NCI-H1930 (cell line): ENCODE measurements around the gene KIAA0753.
A peak's percentile ranks its signal among the peaks of the same experiment; 100 is the strongest.

ENCODE experiments used
- DNase-seq, 2 experiments: peaks; one replicate each; lab custom pipeline; 2025; lab: John Stamatoyannopoulos, UW

KIAA0753 gene

GRCh38 chr17:6641247-6641863 lies 844 bp upstream of the KIAA0753 start:
- DNase-seq, result no peak

- DNase-seq, result no peak
Observed at GRCh38 chr17:6639586-6640535, 650 bp downstream of the KIAA0753 start.

- no peak for DNase-seq
Observed at GRCh38 chr17:6639014-6639585, 1.4 kb downstream of the KIAA0753 start.

GRCh38 chr17:6638046-6638908 lies 2.2 kb downstream of the KIAA0753 start:
- no peak for DNase-seq

GRCh38 chr17:6637458-6637840 lies 3.1 kb downstream of the KIAA0753 start:
- DNase-seq, result no peak

GRCh38 chr17:6636616-6637457 lies 3.7 kb downstream of the KIAA0753 start:
- DNase-seq, result no peak

- no peak for DNase-seq
Observed at GRCh38 chr17:6636105-6636504, 4.4 kb downstream of the KIAA0753 start.

GRCh38 chr17:6633263-6633662 lies 7.2 kb downstream of the KIAA0753 start:
- DNase-seq, result no peak

GRCh38 chr17:6632530-6632929 lies 8.0 kb downstream of the KIAA0753 start:
- no peak for DNase-seq

GRCh38 chr17:6630390-6630789 lies 10.1 kb downstream of the KIAA0753 start:
- no peak for DNase-seq

- no peak for DNase-seq
Observed at GRCh38 chr17:6627019-6627418, 13.5 kb downstream of the KIAA0753 start.

- DNase-seq, result no peak
Observed at GRCh38 chr17:6626616-6627015, 13.9 kb downstream of the KIAA0753 start.

GRCh38 chr17:6623941-6624340 lies 16.6 kb downstream of the KIAA0753 start:
- DNase-seq, result no peak

GRCh38 chr17:6611231-6611630 lies 29.3 kb downstream of the KIAA0753 start:
- DNase-seq, result no peak

GRCh38 chr17:6610011-6610410 lies 30.5 kb downstream of the KIAA0753 start:
- DNase-seq, result no peak

GRCh38 chr17:6608321-6608720 lies 32.2 kb downstream of the KIAA0753 start:
- no peak for DNase-seq

GRCh38 chr17:6605142-6605541 lies 35.4 kb downstream of the KIAA0753 start:
- DNase-seq, result no peak

- DNase-seq, result no peak
Observed at GRCh38 chr17:6603744-6604325, 36.7 kb downstream of the KIAA0753 start.

GRCh38 chr17:6602141-6602540 lies 38.4 kb downstream of the KIAA0753 start:
- no peak for DNase-seq

- DNase-seq, result peak in 1 of 2 experiments; percentile 12
Observed at GRCh38 chr17:6599364-6599763, 41.1 kb downstream of the KIAA0753 start.

GRCh38 chr17:6597727-6598126 lies 42.8 kb downstream of the KIAA0753 start:
- DNase-seq, result no peak
